GM10248 (cell line): ENCODE data around the gene HOGA1.
A peak's percentile ranks its signal among the peaks of the same experiment; 100 is the strongest.

Experiments used
- CTCF ChIA-PET: fragments of 300-600 bp; sonication (Branson Sonifier 250); formaldehyde crosslinking; extraction: SDS; loops from one replicate; lab custom pipeline; 2021; ENCODE audit warnings: antibody characterized with exemption; lab: Yijun Ruan, JAX
- POLR2A ChIA-PET: fragments of 350-650 bp; sonication (Branson Sonifier 250); formaldehyde crosslinking; extraction: SDS; loops from one replicate; lab custom pipeline; 2020; ENCODE audit warnings: antibody characterized with exemption; lab: Yijun Ruan, JAX
- DNase-seq: peaks from one replicate; pipeline ENCODE4 v3.0.0; 2012; ENCODE audit errors: extremely low spot score
- CTCF ChIP-seq: IDR thresholded peaks from 2 replicates; pipeline ENCODE4 v1.5.1; 2012; ENCODE audit warnings: mild to moderate bottlenecking, low read depth; ENCODE audit errors: extremely low read depth, missing control alignments, control extremely low read depth

The HOGA1 gene

DNA sequence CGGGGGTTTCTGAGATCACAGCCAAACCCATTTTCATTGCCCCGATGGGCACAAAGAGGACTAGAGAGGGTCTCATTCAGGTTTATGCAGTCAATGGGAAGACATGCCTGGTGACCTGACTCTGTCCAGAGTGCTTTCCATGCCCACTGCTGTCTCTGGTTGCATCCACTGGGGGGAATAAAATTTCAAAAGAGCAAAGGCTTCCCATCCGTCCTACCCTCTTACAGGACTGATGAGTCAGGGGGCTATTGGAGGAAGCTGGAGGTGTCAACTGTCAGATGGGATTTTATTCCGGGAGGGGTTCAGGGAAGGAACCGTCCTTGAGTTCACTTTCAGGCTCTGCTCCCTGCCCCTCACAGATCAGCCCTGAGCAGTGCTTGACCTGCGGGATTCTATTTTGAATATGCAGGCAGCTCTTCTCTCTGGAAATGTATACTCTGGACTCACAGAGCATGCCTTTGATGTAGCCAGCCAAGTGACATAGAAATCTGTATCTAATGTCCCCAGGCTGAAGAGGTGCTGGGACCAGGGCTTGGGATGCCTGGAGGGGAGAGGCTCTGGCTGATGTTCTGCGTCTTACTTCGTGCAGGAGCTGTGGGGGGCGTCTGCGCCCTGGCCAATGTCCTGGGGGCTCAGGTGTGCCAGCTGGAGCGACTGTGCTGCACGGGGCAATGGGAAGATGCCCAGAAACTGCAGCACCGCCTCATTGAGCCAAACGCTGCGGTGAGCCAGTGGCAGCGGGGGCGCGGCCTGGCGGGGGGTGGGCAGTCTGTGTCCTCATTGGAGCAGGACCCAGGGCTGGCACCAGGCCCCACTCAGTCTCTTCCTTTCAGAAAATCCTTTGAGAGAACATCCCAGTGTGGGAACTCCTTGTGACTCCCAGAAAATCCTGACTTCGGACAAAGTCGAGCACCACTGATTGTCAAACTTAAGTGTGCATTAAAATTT is 17.4 kb downstream of the HOGA1 start:
- no peak for DNase-seq
- ChIA-PET CTCF (interaction anchor here (1.1 kb wide), 1 partner anchor 11 kb away, joined by 4 read pairs; no protein-coding TSS in a partner anchor), POLR2A (no interaction called here)
- TF ChIP-seq CTCF, result no peak

DNA sequence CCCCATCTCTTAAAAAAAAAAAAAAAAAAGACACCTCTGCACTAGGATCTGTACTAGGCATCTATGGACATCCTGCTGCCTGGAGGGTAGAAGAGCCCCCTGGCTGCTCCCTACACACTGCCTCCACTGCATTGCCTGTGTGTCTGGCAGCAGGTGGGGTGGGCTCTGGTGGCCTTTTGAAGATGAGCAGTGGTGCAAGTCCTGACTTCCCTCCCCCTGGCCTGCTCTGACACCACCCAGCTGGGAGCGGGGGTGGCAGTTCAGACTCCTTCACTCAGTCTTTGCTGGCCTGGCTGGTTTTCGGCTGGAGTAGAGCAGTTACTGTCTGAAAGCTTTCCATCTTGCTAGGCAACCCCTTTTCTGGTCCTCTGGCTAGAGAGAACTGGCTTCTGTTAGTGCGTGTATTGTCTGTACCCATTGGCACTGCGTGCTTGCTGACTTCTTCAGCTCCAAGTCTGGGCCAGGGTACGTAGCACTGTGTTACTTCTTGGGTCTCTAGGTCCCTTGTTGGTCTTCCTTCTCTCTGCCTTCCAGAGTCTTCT is 23.0 kb downstream of the HOGA1 start:
- ChIA-PET POLR2A (no interaction called here), CTCF (interaction anchor here (1.1 kb wide), 2 partner anchors 9 to 23 kb away, joined by 3 read pairs; no protein-coding TSS in a partner anchor)
- TF ChIP-seq CTCF, result no peak
- no peak for DNase-seq

- DNase-seq, result no peak
- no peak for TF ChIP-seq CTCF
- CTCF ChIA-PET, result interaction anchor here (0.8 to 1.3 kb wide), 2 partner anchors 17 to 37 kb away, joined by 3 to 5 read pairs; partner anchors contain the start of gene ANKRD2
- POLR2A ChIA-PET, result no interaction called here
Measured at GRCh38 chr10:97608991-97609561, 24.9 kb downstream of the HOGA1 start.

GRCh38 chr10:97611473-97611872 is 27.3 kb downstream of the HOGA1 start:
- POLR2A ChIA-PET, result no interaction called here

GRCh38 chr10:97612386-97612785 is 28.2 kb downstream of the HOGA1 start:
- POLR2A ChIA-PET, result no interaction called here
- DNase-seq, result no peak

More at GRCh38 chr10:97611473-97611872, 27.3 kb downstream of the HOGA1 start:
- CTCF ChIA-PET, result interaction anchor here (0.8 to 1.5 kb wide), 4 partner anchors 29 to 198 kb away, joined by 3 read pairs; no protein-coding TSS in a partner anchor
- DNase-seq, result no peak
- TF ChIP-seq CTCF, result no peak

More at GRCh38 chr10:97612386-97612785, 28.2 kb downstream of the HOGA1 start:
- TF ChIP-seq CTCF, result peak; percentile 27
- CTCF ChIA-PET, result interaction anchor here (0.8 to 3.4 kb wide), 9 partner anchors 8 to 199 kb away, joined by 3 to 14 read pairs (median 3); partner anchors contain the start of gene ANKRD2
